Endothelial cell of umbilical vein (primary cell): ENCODE measurements around the gene TMEM41A. TPM values are rescaled to one million over a fixed set of nuclear protein-coding genes. Genes with fewer than 3 reads are reported as not detected.
"Not testable (repeated sequence)": the region's sequence is repeated elsewhere in the genome, so short reads cannot be mapped to it uniquely, and the experiment has no call there.

ENCODE experiments used
- BruUV-seq: library from RNA; stranded (reverse); fragments of 400-500 nt; replicated peaks from 2 replicates; lab custom pipeline; 2021; lab: Mats Ljungman, UMichigan
- CTCF ChIA-PET: fragments of 300-600, 350-600 bp; sonication (Branson Sonifier 250); formaldehyde crosslinking; loops from one replicate; lab custom pipeline; 2021; ENCODE audit warnings: antibody characterized with exemption, inconsistent platforms; lab: Charles Lee
- POLR2A ChIA-PET: fragments of 300-600, 350-600 bp; sonication (Branson Sonifier 250); formaldehyde crosslinking; loops from one replicate; lab custom pipeline; 2021; ENCODE audit warnings: antibody characterized with exemption, inconsistent platforms; lab: Charles Lee
- DNase-seq: peaks from one replicate; pipeline ENCODE4 v3.0.0-alpha.2; 2011; ENCODE audit warnings: low read depth, low spot score
- FAIRE-seq: peaks from 2 replicates; lab custom pipeline; 2011; peaks lifted over from hg19 to GRCh38; lab: Jason Lieb, UNC
- H2AFZ ChIP-seq: 2 replicates; pipeline ENCODE4 v1.6.0; 2012; ENCODE audit warnings: low read depth, low read length, control low read depth, inconsistent platforms
- H3K27ac ChIP-seq: 2 replicates; pipeline ENCODE4 v1.5.1; 2011; ENCODE audit warnings: low read depth, mild to moderate bottlenecking, control low read depth, low read length, moderate library complexity; ENCODE audit not compliant: insufficient read depth
- H3K27me3 ChIP-seq, 2 experiments: 2 replicates each; pipeline versions ENCODE4 v1.6.0 to v1.6.1; 2011; ENCODE audit warnings: low read length in 2 of 2, mixed read lengths in 1 of 2; ENCODE audit not compliant: control insufficient read depth in 2 of 2, insufficient read depth in 2 of 2
- H3K36me3 ChIP-seq, 2 experiments: 2 replicates in 1 of 2; 3 replicates in 1 of 2; pipeline ENCODE4 v1.5.1; 2011; ENCODE audit warnings: low read length in 2 of 2, mild to moderate bottlenecking in 1 of 2, moderate library complexity in 1 of 2; ENCODE audit not compliant: control insufficient read depth in 2 of 2, insufficient read depth in 2 of 2; ENCODE audit errors: extremely low read depth in 1 of 2
- H3K4me1 ChIP-seq: 3 replicates; pipeline ENCODE4 v1.5.1; 2011; ENCODE audit warnings: mild to moderate bottlenecking, low read length; ENCODE audit not compliant: control insufficient read depth, insufficient read depth; ENCODE audit errors: extremely low read depth
- H3K4me2 ChIP-seq: 2 replicates; pipeline ENCODE4 v1.6.1; 2011; ENCODE audit warnings: low read length, control low read depth, mixed read lengths; ENCODE audit not compliant: insufficient read depth
- H3K4me3 ChIP-seq, 3 experiments: fragments of 200-600 bp in 1 of 3; sonication (generic), shearing (Covaris generic) in 1 of 3; replicated peaks in 1 of 3; 2 replicates each; pipeline ENCODE4 v1.5.1; 2011 to 2016; ENCODE audit warnings: control low read depth in 3 of 3, low read length in 3 of 3, mild to moderate bottlenecking in 2 of 3, inconsistent platforms in 1 of 3, low read depth in 1 of 3, moderate library complexity in 1 of 3; ENCODE audit not compliant: insufficient read depth in 1 of 3
- H3K79me2 ChIP-seq: 2 replicates; pipeline ENCODE4 v1.6.0; 2012; ENCODE audit warnings: low read length, inconsistent platforms; ENCODE audit not compliant: control insufficient read depth, insufficient read depth
- H3K9ac ChIP-seq: replicated peaks from 2 replicates; pipeline ENCODE3; 2011; ENCODE audit warnings: low read length, control low read depth; ENCODE audit not compliant: insufficient read depth; ENCODE audit errors: extremely low read depth
- H3K9me1 ChIP-seq: replicated peaks from 3 replicates; pipeline ENCODE4 v1.6.0; 2011; ENCODE audit warnings: mild to moderate bottlenecking, low read length; ENCODE audit not compliant: control insufficient read depth, insufficient read depth; ENCODE audit errors: extremely low read depth
- H3K9me3 ChIP-seq: replicated peaks from 2 replicates; pipeline ENCODE4 v1.5.1; 2012; ENCODE audit warnings: low read length, inconsistent platforms; ENCODE audit not compliant: control insufficient read depth, insufficient read depth
- H4K20me1 ChIP-seq: replicated peaks from 2 replicates; pipeline ENCODE3; 2011; ENCODE audit warnings: mild to moderate bottlenecking, low read length; ENCODE audit not compliant: control insufficient read depth, insufficient read depth; ENCODE audit errors: extremely low read depth
- EZH2 ChIP-seq: IDR thresholded peaks from 2 replicates; pipeline ENCODE4 v1.6.1; 2012; ENCODE audit warnings: borderline replicate concordance, low read depth, mild to moderate bottlenecking, moderate library complexity, low read length, inconsistent platforms; ENCODE audit not compliant: severe bottlenecking
- FOS ChIP-seq: IDR thresholded peaks from 2 replicates; pipeline ENCODE4 v1.6.1; 2011; ENCODE audit warnings: mild to moderate bottlenecking, low read length, moderate library complexity, borderline replicate concordance; ENCODE audit not compliant: insufficient read depth
- GATA2 ChIP-seq: IDR thresholded peaks from 2 replicates; pipeline ENCODE4 v1.7.0; 2011; ENCODE audit warnings: low read depth, mild to moderate bottlenecking, moderate library complexity, mixed read lengths, low read length; ENCODE audit not compliant: insufficient read length, insufficient read depth
- JUN ChIP-seq: IDR thresholded peaks from 2 replicates; pipeline ENCODE4 v1.6.1; 2011; ENCODE audit warnings: borderline replicate concordance, low read depth; ENCODE audit not compliant: insufficient read length, insufficient read depth
- MYC ChIP-seq: IDR thresholded peaks from one replicate; pipeline ENCODE4 v1.6.1; 2011; ENCODE audit warnings: mild to moderate bottlenecking, low read depth, low read length
- POLR2A ChIP-seq: IDR thresholded peaks from 2 replicates; pipeline ENCODE4 v1.6.1; 2012; ENCODE audit warnings: low read depth, mild to moderate bottlenecking, control low read depth, low read length
- POLR2AphosphoS5 ChIP-seq: IDR thresholded peaks from 2 replicates; pipeline ENCODE4 v1.6.1; 2012; ENCODE audit warnings: low read depth, mild to moderate bottlenecking, control low read depth, low read length, moderate library complexity; ENCODE audit not compliant: insufficient read depth
- dilution Hi-C: fragments of 300-500 bp; cut with MboI; formaldehyde crosslinking; loops from one replicate; pipeline ENCODE4 v1.15.0; 2019; ENCODE audit warnings: low sequenced_read_pairs; ENCODE audit not compliant: extremely low pct_ligation_motif_present
- intact Hi-C: fragments of 100-400 bp; cut with micrococcal nuclease; formaldehyde crosslinking; loops from one replicate; pipeline ENCODE4 v1.10.0; 2022
- polyA plus RNA-seq, 4 experiments: library from polyadenylated mRNA; depleted of rRNA in 3 of 4; stranded (reverse) in 3 of 4; unstranded in 1 of 4; fragments of >200 nt; gene quantifications; 2 replicates each; pipeline versions ENCODE4 v1.2.1 to v1.2.3, GENCODE V29; 2011 to 2012; ENCODE audit warnings: missing spikeins in 1 of 4
- total RNA-seq: library from RNA; stranded (reverse); gene quantifications from 2 replicates; pipeline ENCODE4 v1.2.3, GENCODE V29; 2021
- TF ChIP-seq, protein P1 (sequence below), 2 donors: IDR thresholded peaks; 1 replicate in 1 of 2; 2 replicates in 1 of 2; pipeline ENCODE4 v1.5.1; 2011; ENCODE audit warnings: low read length in 2 of 2, mild to moderate bottlenecking in 2 of 2, moderate library complexity in 2 of 2, control low read depth in 1 of 2, inconsistent platforms in 1 of 2, low read depth in 1 of 2; ENCODE audit not compliant: insufficient read depth in 1 of 2; ENCODE audit errors: extremely low read depth in 1 of 2
- TF ChIP-seq, protein P2 (sequence below): IDR thresholded peaks from 2 replicates; pipeline ENCODE4 v1.6.1; 2011; ENCODE audit not compliant: insufficient read depth, insufficient read length

TMEM41A gene
- total and polyA plus RNA-seq, 2 donors (not counting 3 experiments of a cell fraction or from before 2014, with no cell fraction given): 15.9 to 16.0 TPM

DNA sequence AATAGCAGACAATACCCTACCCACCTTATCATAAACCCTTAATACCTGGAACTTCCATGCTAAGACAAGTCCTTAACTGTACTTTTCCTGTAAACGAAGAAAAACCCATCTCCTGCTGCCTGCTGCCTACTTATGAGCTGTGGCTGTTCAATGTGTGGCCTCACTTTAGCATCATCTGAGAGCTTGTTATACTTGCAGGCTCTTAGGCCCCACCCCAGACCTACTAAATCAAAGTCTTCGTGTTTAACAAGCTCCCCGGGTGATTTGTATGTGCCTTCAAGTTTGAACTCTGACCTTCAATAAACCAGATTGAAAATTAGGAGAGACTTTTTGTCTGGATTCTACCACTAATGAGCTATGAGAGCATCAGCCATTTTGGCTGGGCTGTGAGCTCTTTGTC lies 29.3 kb downstream of the TMEM41A start:
- Histone ChIP-seq H3K9ac (no peak overlapping the region), H3K4me3 (no peak overlapping the region)

DNA sequence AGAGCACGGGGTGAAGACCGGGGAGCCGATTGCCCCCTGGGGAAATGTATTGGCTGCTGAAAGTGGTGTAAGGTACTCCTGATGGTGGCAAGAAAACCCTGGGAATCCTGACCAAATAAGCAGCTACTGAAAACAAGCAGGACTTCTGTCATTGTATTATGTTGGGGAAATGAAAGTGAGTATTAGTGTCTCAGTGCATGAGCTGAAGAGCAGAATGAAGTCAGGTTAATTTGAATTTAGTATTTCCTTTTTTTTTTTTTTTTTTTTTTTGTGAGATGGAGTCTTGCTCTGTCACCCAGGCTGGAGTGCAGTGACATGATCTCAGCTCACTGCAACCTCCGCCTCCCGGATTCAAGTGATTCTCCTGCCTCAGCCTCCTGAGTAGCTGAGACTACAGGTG lies 32.7 kb downstream of the TMEM41A start:
- H3K27ac ChIP-seq, H3K9me3 ChIP-seq, intact Hi-C loops, BruUV-seq, H3K9me1 ChIP-seq, H4K20me1 ChIP-seq, H3K36me3 ChIP-seq, FAIRE-seq, H3K79me2 ChIP-seq, dilution Hi-C loops, H3K27me3 ChIP-seq, H3K4me2 ChIP-seq, H3K9ac ChIP-seq, H2AFZ ChIP-seq, H3K4me3 ChIP-seq, DNase-seq, H3K4me1 ChIP-seq: not testable (repeated sequence)
- ChIA-PET CTCF (interaction anchor here (0.7 to 1.4 kb wide), 3 partner anchors 42 to 477 kb away, joined by 4 read pairs; no protein-coding TSS in a partner anchor), POLR2A (interaction anchor here (0.6 to 0.7 kb wide), 3 partner anchors 40 to 428 kb away, joined by 3 to 7 read pairs (median 5); partner anchors contain the start of gene SENP2)

More for the DNA sequence above, 29.3 kb downstream of the TMEM41A start:
- Histone ChIP-seq H3K9me1 (no peaks in the 10 kb centered on the region), H3K27ac (no peak overlapping the region), H3K79me2 (no peaks in the 10 kb centered on the region), H3K4me2 (no peak overlapping the region), H4K20me1 (no peaks in the 10 kb centered on the region), H3K9me3 (no peaks in the 10 kb centered on the region), H2AFZ (no peak overlapping the region), H3K36me3 (no peaks in the 10 kb centered on the region), H3K27me3 (no peaks in the 10 kb centered on the region), H3K4me1 (no peaks in the 10 kb centered on the region)
- POLR2A ChIA-PET: no interaction called here
- no peak for TF ChIP-seq FOS
- no peak for TF ChIP-seq POLR2A
- TF ChIP-seq, protein P1, sequence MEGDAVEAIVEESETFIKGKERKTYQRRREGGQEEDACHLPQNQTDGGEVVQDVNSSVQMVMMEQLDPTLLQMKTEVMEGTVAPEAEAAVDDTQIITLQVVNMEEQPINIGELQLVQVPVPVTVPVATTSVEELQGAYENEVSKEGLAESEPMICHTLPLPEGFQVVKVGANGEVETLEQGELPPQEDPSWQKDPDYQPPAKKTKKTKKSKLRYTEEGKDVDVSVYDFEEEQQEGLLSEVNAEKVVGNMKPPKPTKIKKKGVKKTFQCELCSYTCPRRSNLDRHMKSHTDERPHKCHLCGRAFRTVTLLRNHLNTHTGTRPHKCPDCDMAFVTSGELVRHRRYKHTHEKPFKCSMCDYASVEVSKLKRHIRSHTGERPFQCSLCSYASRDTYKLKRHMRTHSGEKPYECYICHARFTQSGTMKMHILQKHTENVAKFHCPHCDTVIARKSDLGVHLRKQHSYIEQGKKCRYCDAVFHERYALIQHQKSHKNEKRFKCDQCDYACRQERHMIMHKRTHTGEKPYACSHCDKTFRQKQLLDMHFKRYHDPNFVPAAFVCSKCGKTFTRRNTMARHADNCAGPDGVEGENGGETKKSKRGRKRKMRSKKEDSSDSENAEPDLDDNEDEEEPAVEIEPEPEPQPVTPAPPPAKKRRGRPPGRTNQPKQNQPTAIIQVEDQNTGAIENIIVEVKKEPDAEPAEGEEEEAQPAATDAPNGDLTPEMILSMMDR (IDR thresholded peaks at IDR 0.05; ENCODE audit: extremely low read depth in 1 of 2, insufficient read depth in 1 of 2, low read depth in 1 of 2, low read length in 2 of 2): no peak
- no peak for TF ChIP-seq POLR2AphosphoS5
- no peak for TF ChIP-seq EZH2
- no peak for TF ChIP-seq JUN
- no peak for TF ChIP-seq MYC
- TF ChIP-seq, protein P2, sequence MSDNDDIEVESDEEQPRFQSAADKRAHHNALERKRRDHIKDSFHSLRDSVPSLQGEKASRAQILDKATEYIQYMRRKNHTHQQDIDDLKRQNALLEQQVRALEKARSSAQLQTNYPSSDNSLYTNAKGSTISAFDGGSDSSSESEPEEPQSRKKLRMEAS: no peak
- TF ChIP-seq GATA2: no peak
- BruUV-seq: no TSS peak
- CTCF ChIA-PET: interaction anchor here (0.7 to 1.8 kb wide), 4 partner anchors 9 to 90 kb away, joined by 3 to 14 read pairs (median 4); no protein-coding TSS in a partner anchor
- dilution Hi-C loops (no loop called here), intact Hi-C loops (no loop called here)
- FAIRE-seq (no peak), DNase-seq (no peak)
